Keratinocyte (primary cell): ENCODE data around the gene SERTAD2. TPM values are rescaled to one million over a fixed set of nuclear protein-coding genes. Genes with fewer than 3 reads are reported as not detected.

Source experiments
- DNase-seq: peaks from one replicate; pipeline ENCODE4 v3.0.0-alpha.2; 2011; ENCODE audit warnings: low read depth, missing footprints, low spot score
- FAIRE-seq: peaks from 2 replicates; lab custom pipeline; 2011; peaks lifted over from hg19 to GRCh38; lab: Jason Lieb, UNC
- H2AFZ ChIP-seq: 2 replicates; pipeline ENCODE4 v1.6.0; 2012; ENCODE audit warnings: low read length, control low read depth, inconsistent platforms; ENCODE audit not compliant: control insufficient read depth
- H3K27ac ChIP-seq: 2 replicates; pipeline ENCODE4 v1.5.1; 2011; ENCODE audit warnings: low read length; ENCODE audit not compliant: control insufficient read depth, insufficient read depth
- H3K27me3 ChIP-seq: 3 replicates; pipeline ENCODE4 v1.6.0; 2011; ENCODE audit warnings: low read length; ENCODE audit not compliant: control insufficient read depth, insufficient read depth; ENCODE audit errors: extremely low read depth
- H3K36me3 ChIP-seq, 2 experiments: 2 replicates in 1 of 2; 3 replicates in 1 of 2; pipeline ENCODE4 v1.5.1; 2011; ENCODE audit warnings: low read length in 2 of 2, mild to moderate bottlenecking in 1 of 2; ENCODE audit not compliant: control insufficient read depth in 2 of 2, insufficient read depth in 2 of 2; ENCODE audit errors: extremely low read depth in 1 of 2
- H3K4me1 ChIP-seq: 3 replicates; pipeline ENCODE4 v1.5.1; 2011; ENCODE audit warnings: low read length; ENCODE audit not compliant: control insufficient read depth, insufficient read depth; ENCODE audit errors: extremely low read depth
- H3K4me2 ChIP-seq: 3 replicates; pipeline ENCODE4 v1.6.0; 2011; ENCODE audit warnings: low read depth, low read length; ENCODE audit not compliant: control insufficient read depth, insufficient read depth; ENCODE audit errors: extremely low read depth
- H3K4me3 ChIP-seq, 3 experiments: fragments of 200-600 bp in 1 of 3; sonication (generic) in 1 of 3; 2 replicates in 2 of 3; 3 replicates in 1 of 3; pipeline ENCODE4 v1.5.1; 2011 to 2016; ENCODE audit warnings: low read length in 3 of 3, mild to moderate bottlenecking in 3 of 3, control low read depth in 2 of 3, inconsistent platforms in 1 of 3, low read depth in 1 of 3, mixed read lengths in 1 of 3, mixed run types in 1 of 3, moderate library complexity in 1 of 3; ENCODE audit not compliant: control insufficient read depth in 2 of 3, insufficient read depth in 2 of 3; ENCODE audit errors: extremely low read depth in 1 of 3
- H3K79me2 ChIP-seq: 2 replicates; pipeline ENCODE4 v1.6.0; 2012; ENCODE audit warnings: low read length; ENCODE audit not compliant: control insufficient read depth, insufficient read depth
- H3K9ac ChIP-seq: 3 replicates; pipeline ENCODE4 v1.6.0; 2011; ENCODE audit warnings: low read length; ENCODE audit not compliant: control insufficient read depth, insufficient read depth; ENCODE audit errors: extremely low read depth
- H3K9me1 ChIP-seq: 3 replicates; pipeline ENCODE4 v1.6.0; 2011; ENCODE audit warnings: low read length; ENCODE audit not compliant: control insufficient read depth, insufficient read depth; ENCODE audit errors: extremely low read depth
- H3K9me3 ChIP-seq: 2 replicates; pipeline ENCODE4 v1.5.1; 2012; ENCODE audit warnings: low read depth, low read length; ENCODE audit not compliant: control insufficient read depth
- H4K20me1 ChIP-seq: 3 replicates; pipeline ENCODE4 v1.6.0; 2011; ENCODE audit warnings: low read length; ENCODE audit not compliant: control insufficient read depth, insufficient read depth; ENCODE audit errors: extremely low read depth
- EZH2 ChIP-seq: IDR thresholded peaks from one replicate; pipeline ENCODE4 v1.6.1; 2012; ENCODE audit warnings: inconsistent platforms, mild to moderate bottlenecking, low read length, moderate library complexity
- dilution Hi-C: fragments of 300-500 bp; cut with MboI; formaldehyde crosslinking; loops from one replicate; pipeline ENCODE4 v1.7.0; 2020; ENCODE audit warnings: low sequenced_read_pairs; ENCODE audit not compliant: extremely low pct_ligation_motif_present
- polyA plus RNA-seq, 5 experiments: library from polyadenylated mRNA; depleted of rRNA in 3 of 5; stranded (reverse) in 3 of 5; stranded (forward) in 1 of 5; unstranded in 1 of 5; fragments of >200 nt; gene quantifications; 1 replicate in 1 of 5; 2 replicates in 3 of 5; 3 replicates in 1 of 5; pipeline versions ENCODE4 v1.2.1 to v1.2.3, GENCODE V29; 2011 to 2012; ENCODE audit warnings: missing spikeins in 2 of 5, low read depth in 1 of 5, low replicate concordance in 1 of 5
- TF ChIP-seq, protein P1 (sequence below), 3 experiments: IDR thresholded peaks in 1 of 3; conservative IDR thresholded peaks in 1 of 3; optimal IDR thresholded peaks in 1 of 3; 2 replicates in 2 of 3; 3 replicates in 1 of 3; pipeline versions ENCODE3 to v1.5.1; 2011; ENCODE audit warnings: low read length in 3 of 3, mild to moderate bottlenecking in 3 of 3, moderate library complexity in 2 of 3, control low read depth in 1 of 3, inconsistent platforms in 1 of 3; ENCODE audit not compliant: insufficient read depth in 2 of 3; ENCODE audit errors: extremely low read depth in 1 of 3

The SERTAD2 gene
- polyA plus RNA-seq, 1 donor (not counting 4 experiments of a cell fraction or from before 2014, with no cell fraction given), result 13.1 TPM

DNA sequence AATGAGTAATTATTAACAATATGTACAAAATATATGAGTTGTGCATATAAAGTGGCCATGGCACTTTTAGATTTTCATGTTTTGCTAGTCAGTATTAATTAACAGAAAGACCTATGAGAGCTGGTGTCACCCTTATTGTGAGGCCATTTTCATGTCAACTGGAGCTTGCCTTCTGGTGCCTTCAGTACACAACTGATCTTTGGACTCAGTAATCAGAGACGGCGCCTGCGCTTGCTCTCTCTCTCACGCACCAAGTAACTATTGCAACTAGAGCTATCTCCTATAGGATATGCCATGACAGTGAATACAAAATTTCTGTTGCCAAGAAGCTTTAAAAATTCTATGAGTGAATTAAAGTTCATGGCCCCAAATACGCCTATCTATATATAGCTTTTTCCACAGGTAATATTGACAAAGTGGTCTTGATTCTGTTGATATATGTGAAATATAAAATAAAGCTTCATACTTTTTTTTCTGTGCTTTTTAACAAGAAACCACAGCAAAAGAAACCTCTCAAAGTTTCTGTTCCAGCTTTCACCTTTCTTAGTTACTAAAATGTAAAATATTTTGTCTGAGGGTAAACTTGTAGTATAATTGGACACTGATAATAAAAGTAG lies 2.9 kb downstream of the SERTAD2 start:
- peaks cover 61% of the 10 kb centered on the region for H3K4me1 ChIP-seq
- H3K9ac ChIP-seq, result peak overlapping the region; percentile 89
- peak overlapping the region; percentile 100 for H3K27ac ChIP-seq
- no peaks in the 10 kb centered on the region for H3K36me3 ChIP-seq
- H3K27me3 ChIP-seq, result no peaks in the 10 kb centered on the region
- TF ChIP-seq, protein P1, sequence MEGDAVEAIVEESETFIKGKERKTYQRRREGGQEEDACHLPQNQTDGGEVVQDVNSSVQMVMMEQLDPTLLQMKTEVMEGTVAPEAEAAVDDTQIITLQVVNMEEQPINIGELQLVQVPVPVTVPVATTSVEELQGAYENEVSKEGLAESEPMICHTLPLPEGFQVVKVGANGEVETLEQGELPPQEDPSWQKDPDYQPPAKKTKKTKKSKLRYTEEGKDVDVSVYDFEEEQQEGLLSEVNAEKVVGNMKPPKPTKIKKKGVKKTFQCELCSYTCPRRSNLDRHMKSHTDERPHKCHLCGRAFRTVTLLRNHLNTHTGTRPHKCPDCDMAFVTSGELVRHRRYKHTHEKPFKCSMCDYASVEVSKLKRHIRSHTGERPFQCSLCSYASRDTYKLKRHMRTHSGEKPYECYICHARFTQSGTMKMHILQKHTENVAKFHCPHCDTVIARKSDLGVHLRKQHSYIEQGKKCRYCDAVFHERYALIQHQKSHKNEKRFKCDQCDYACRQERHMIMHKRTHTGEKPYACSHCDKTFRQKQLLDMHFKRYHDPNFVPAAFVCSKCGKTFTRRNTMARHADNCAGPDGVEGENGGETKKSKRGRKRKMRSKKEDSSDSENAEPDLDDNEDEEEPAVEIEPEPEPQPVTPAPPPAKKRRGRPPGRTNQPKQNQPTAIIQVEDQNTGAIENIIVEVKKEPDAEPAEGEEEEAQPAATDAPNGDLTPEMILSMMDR (optimal IDR thresholded peaks at IDR 0.05 in 1 of 3, IDR thresholded peaks at IDR 0.05 in 1 of 3, conservative IDR thresholded peaks at IDR 0.05 in 1 of 3; ENCODE audit: extremely low read depth in 1 of 3, insufficient read depth in 2 of 3, low read length in 3 of 3), result no peak
- TF ChIP-seq EZH2, result no peak
- FAIRE-seq (no peak), DNase-seq (no peak)
- peaks cover 73% of the 10 kb centered on the region for H3K79me2 ChIP-seq
- no peaks in the 10 kb centered on the region for H4K20me1 ChIP-seq
- peak overlapping the region; percentile 98 for H3K4me2 ChIP-seq
- dilution Hi-C loops, result no loop called here
- no peaks in the 10 kb centered on the region for H3K9me3 ChIP-seq
- no peaks in the 10 kb centered on the region for H3K9me1 ChIP-seq
- peak overlapping the region in 2 of 3 experiments; percentile 30 to 91 for H3K4me3 ChIP-seq
- H2AFZ ChIP-seq, result no peak overlapping the region

DNA sequence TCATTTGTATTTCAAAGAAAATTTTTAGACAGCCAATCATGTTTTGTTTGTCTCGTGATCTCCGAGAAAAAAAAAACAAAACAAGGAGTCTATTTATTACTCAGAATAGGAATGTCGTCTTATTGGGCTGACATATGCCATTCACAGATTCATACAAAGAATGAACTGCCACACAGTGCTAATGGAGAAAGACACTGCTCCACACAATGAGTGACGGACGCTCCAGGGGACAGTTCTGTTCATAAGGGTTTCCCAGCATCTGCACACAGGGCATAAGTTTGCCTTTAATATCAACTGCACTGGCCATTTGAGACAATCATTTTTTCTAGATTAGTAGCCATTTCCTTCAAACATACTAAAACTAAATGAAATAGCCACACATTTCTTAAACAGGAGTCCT lies 3.4 kb downstream of the SERTAD2 start:
- H3K9me3 ChIP-seq, result no peaks in the 10 kb centered on the region
- no peaks in the 10 kb centered on the region for H3K9me1 ChIP-seq
- peak overlapping the region in 2 of 3 experiments; percentile 46 to 91 for H3K4me3 ChIP-seq
- no peaks in the 10 kb centered on the region for H3K36me3 ChIP-seq
- peaks cover 67% of the 10 kb centered on the region for H3K4me1 ChIP-seq
- H3K79me2 ChIP-seq, result peaks cover 78% of the 10 kb centered on the region
- no peaks in the 10 kb centered on the region for H4K20me1 ChIP-seq
- DNase-seq, result no peak
- dilution Hi-C loops, result no loop called here
- H3K27me3 ChIP-seq, result no peaks in the 10 kb centered on the region
- TF ChIP-seq EZH2, result no peak
- TF ChIP-seq, protein P1 (optimal IDR thresholded peaks at IDR 0.05 in 1 of 3, IDR thresholded peaks at IDR 0.05 in 1 of 3, conservative IDR thresholded peaks at IDR 0.05 in 1 of 3; ENCODE audit: extremely low read depth in 1 of 3, insufficient read depth in 2 of 3, low read length in 3 of 3), result no peak
- peak overlapping the region; percentile 100 for H3K27ac ChIP-seq
- peak overlapping the region; percentile 98 for H3K4me2 ChIP-seq
- H2AFZ ChIP-seq, result no peak overlapping the region
- H3K9ac ChIP-seq, result peak overlapping the region; percentile 89
- FAIRE-seq, result no peak
